ENCODE data around the gene JMJD8. TPM values are rescaled to one million over a fixed set of nuclear protein-coding genes. Genes with fewer than 3 reads are reported as not detected.

JMJD8 gene
- total and polyA plus RNA-seq, 8 donors, result 41.7 to 72.6 (median 45.5) TPM

DNA sequence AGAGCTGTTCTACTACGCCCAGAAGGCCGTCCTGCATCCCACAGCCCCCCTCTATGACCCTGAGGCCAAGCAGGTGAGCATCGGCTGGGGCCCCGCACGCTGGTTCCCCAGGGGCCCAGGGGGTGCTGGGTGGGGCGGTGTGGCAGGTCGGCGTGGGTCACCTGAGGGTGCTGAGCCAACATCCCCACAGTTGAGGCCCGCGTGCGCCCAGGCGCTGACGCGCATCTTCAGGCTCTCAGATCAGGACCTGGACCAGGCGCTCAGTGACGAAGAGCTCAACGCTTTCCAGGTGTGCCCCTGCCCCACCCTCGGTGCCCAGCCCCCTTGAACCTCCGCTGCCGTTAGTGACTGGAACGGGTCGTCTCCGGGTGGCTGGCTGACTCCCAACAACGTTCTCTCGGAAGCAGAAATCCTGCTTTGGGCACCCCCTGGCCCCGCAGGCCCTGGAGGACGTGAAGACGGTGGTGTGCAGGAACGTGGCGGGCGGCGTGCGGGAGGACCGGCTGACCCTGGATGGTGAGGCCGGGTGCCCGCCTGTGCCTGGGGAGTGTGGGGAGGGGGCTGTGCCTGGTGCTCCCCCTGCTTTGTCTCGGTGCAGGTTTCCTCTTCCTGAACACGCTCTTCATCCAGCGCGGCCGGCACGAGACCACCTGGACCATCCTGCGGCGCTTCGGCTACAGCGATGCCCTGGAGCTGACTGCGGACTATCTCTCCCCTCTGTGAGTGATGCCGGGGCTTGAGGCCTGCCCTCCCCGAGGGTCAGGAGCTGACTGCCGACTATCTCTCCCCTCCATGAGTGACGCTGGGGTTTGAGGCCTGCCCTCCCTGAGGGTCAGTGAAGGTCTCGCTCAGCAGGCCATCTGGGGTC is 13.4 kb downstream of the JMJD8 start:
- no peak for DNase-seq
- Histone ChIP-seq H3K4me3 (no peak overlapping the region), H3K27ac (no peak overlapping the region), H3K36me3 (peaks cover 0 to 56% of the 10 kb centered on the region in 2 donors), H3K27me3 (peaks cover 0 to 14% of the 10 kb centered on the region in 2 donors), H3K4me1 (peaks cover 11 to 34% of the 10 kb centered on the region in 2 donors), H3K9me3 (no peaks in the 10 kb centered on the region)
- intact Hi-C loops (cut with DNase I), result no loop called here
- ATAC-seq, result no peak
- TF ChIP-seq CTCF (IDR thresholded peaks at IDR 0.05), result no peak

DNA sequence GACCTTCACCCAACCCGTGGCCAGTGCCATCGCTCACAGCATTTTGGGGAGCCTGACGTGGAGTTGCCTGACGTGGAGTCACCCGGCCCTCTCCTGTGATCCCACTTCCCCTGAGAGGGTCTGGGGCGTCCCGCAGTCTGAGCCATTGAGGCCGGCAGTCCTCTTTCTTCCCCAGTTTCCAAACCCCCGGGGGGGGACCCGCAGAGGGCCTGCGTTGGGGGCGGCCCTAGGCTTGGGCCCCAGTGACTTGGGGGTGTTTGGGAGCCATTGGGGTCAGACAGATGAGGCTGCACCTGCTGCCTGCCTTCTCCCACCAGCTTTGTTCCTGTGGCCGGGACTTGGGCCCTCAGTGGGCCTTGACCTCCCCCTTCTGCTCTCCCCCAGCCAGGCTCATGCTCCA is 14.5 kb downstream of the JMJD8 start:
- Histone ChIP-seq H3K9me3 (no peaks in the 10 kb centered on the region), H3K27me3 (peaks cover 0 to 4% of the 10 kb centered on the region in 2 donors), H3K27ac (no peak overlapping the region), H3K36me3 (peaks cover 0 to 55% of the 10 kb centered on the region in 2 donors), H3K4me3 (no peak overlapping the region), H3K4me1 (peaks cover 6 to 23% of the 10 kb centered on the region in 2 donors)
- ATAC-seq, result no peak
- no peak for TF ChIP-seq CTCF (IDR thresholded peaks at IDR 0.05)
- no peak for DNase-seq
- intact Hi-C loops (cut with DNase I), result no loop called here

GRCh38 chr16:668519-669171 is 15.5 kb downstream of the JMJD8 start:
- H3K4me1 ChIP-seq, result peaks cover 6 to 18% of the 10 kb centered on the region in 2 donors
- ATAC-seq (peak; percentile 1), DNase-seq (no peak)
- H3K4me3 ChIP-seq, result peak overlapping the region; percentile 83 to 98
- no peak for TF ChIP-seq CTCF (IDR thresholded peaks at IDR 0.05)
- intact Hi-C loops (cut with DNase I), result no loop called here
- no peaks in the 10 kb centered on the region for H3K27me3 ChIP-seq
- H3K27ac ChIP-seq, result peak overlapping the region; percentile 69 to 70
- H3K36me3 ChIP-seq, result peaks cover 0 to 44% of the 10 kb centered on the region in 2 donors
- no peaks in the 10 kb centered on the region for H3K9me3 ChIP-seq

GRCh38 chr16:667780-668518 is 16.2 kb downstream of the JMJD8 start, which contains the start of gene RHOT2:
RHOT2 (plus strand) TSS chr16:668132; CDS start chr16:668200, 68 bp downstream.
- H3K27ac ChIP-seq, result peak within 1 kb of the TSS; percentile 69 to 70
- H3K36me3 ChIP-seq, result peaks cover 0 to 41% of the 10 kb centered on the region in 2 donors
- DNase-seq (peak; percentile 83 to 99 (median 93)), ATAC-seq (peak; percentile 98)
- TF ChIP-seq CTCF (IDR thresholded peaks at IDR 0.05), result peak; percentile 77 to 97
- H3K4me3 ChIP-seq, result peak within 1 kb of the TSS; percentile 83 to 98
- peaks cover 6 to 18% of the 10 kb centered on the region in 2 donors for H3K4me1 ChIP-seq
- H3K27me3 ChIP-seq, result no peaks in the 10 kb centered on the region
- intact Hi-C loops (cut with DNase I), result no loop called here
- no peaks in the 10 kb centered on the region for H3K9me3 ChIP-seq

All from left lung (tissue), 10 donors.